ENCODE results near the gene IFT81. TPM values are rescaled to one million over a fixed set of nuclear protein-coding genes. Genes with fewer than 3 reads are reported as not detected.

The IFT81 gene
- total RNA-seq, 1 experiment from 2014 or later, result 9.0 TPM

DNA sequence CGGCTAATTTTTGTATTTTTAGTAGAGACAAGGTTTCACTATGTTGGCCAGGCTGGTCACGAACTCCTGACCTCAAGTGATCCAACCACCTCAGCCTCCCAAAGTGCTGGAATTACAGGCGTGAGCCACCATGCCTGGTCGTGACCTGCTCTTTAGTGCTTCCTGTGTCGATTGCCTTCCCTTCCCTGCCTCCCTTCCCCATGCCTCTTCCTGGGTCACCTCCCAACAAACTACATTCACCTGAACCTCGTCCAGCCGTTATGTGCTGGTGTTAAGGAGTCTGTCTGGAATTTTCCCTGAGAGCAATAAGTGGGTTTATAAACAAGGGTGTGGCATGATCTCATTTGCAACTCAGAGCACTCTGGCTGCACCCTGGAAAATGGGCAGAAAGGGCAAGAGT is 43.7 kb upstream of the IFT81 start:
- H3K27me3 ChIP-seq (ENCODE audit: insufficient read depth, low read length), result no peaks in the 10 kb centered on the region
- RAD21 ChIA-PET (ENCODE audit: low non-redundant PET in 1 of 2, low total read pairs in 2 of 2, uncharacterized antibody in 2 of 2, unreplicated experiment in 2 of 2), result no interaction called here
- CTCF ChIA-PET, result no interaction called here
- intact Hi-C loops (cut with micrococcal nuclease), result no loop called here
- no peak overlapping the region for H3K27ac ChIP-seq (ENCODE audit: low read depth, low read length)
- H3K4me1 ChIP-seq (ENCODE audit: control insufficient read depth in 1 of 2, insufficient read depth in 2 of 2, low read length in 2 of 2), result no peaks in the 10 kb centered on the region
- H3K36me3 ChIP-seq (ENCODE audit: control insufficient read depth in 1 of 2, insufficient read depth in 2 of 2, low read length in 2 of 2), result no peaks in the 10 kb centered on the region
- H4K20me1 ChIP-seq (ENCODE audit: insufficient read depth), result no peaks in the 10 kb centered on the region
- no peaks in the 10 kb centered on the region for H3K9me3 ChIP-seq (ENCODE audit: control insufficient read depth in 1 of 2, insufficient read depth in 1 of 2, low read depth in 1 of 2, low read length in 2 of 2)
- no peak overlapping the region for H2AFZ ChIP-seq (ENCODE audit: low read depth, low read length, poor library complexity, severe bottlenecking)
- no TSS peak for BruUV-seq (replicated peaks)
- no peak overlapping the region for H3K4me3 ChIP-seq (replicated peaks in 1 of 2; ENCODE audit: low read depth in 1 of 2, low read length in 2 of 2)
- POLR2A ChIA-PET, result no interaction called here
- TF ChIP-seq ELF1 (IDR thresholded peaks at IDR 0.05; ENCODE audit: borderline replicate concordance, low read depth) (no peak), EGR1 (IDR thresholded peaks at IDR 0.05; ENCODE audit: low read depth) (no peak), ZNF274 (IDR thresholded peaks at IDR 0.05; ENCODE audit: low read depth, low read length) (no peak), EZH2phosphoT487 (IDR thresholded peaks at IDR 0.05; ENCODE audit: borderline replicate concordance) (no peak), FOSL1 (IDR thresholded peaks at IDR 0.05; ENCODE audit: low read depth) (no peak), JUND (IDR thresholded peaks at IDR 0.05) (no peak)
- TF ChIP-seq, protein P1, sequence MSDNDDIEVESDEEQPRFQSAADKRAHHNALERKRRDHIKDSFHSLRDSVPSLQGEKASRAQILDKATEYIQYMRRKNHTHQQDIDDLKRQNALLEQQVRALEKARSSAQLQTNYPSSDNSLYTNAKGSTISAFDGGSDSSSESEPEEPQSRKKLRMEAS (IDR thresholded peaks at IDR 0.05), result no peak
- TF ChIP-seq, protein P2, sequence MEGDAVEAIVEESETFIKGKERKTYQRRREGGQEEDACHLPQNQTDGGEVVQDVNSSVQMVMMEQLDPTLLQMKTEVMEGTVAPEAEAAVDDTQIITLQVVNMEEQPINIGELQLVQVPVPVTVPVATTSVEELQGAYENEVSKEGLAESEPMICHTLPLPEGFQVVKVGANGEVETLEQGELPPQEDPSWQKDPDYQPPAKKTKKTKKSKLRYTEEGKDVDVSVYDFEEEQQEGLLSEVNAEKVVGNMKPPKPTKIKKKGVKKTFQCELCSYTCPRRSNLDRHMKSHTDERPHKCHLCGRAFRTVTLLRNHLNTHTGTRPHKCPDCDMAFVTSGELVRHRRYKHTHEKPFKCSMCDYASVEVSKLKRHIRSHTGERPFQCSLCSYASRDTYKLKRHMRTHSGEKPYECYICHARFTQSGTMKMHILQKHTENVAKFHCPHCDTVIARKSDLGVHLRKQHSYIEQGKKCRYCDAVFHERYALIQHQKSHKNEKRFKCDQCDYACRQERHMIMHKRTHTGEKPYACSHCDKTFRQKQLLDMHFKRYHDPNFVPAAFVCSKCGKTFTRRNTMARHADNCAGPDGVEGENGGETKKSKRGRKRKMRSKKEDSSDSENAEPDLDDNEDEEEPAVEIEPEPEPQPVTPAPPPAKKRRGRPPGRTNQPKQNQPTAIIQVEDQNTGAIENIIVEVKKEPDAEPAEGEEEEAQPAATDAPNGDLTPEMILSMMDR (IDR thresholded peaks at IDR 0.05 in 2 of 3, conservative IDR thresholded peaks at IDR 0.05 in 1 of 3; ENCODE audit: borderline replicate concordance in 1 of 3, insufficient read depth in 1 of 3, low read depth in 2 of 3, low read length in 2 of 3), result no peak
- TF ChIP-seq, protein P3, sequence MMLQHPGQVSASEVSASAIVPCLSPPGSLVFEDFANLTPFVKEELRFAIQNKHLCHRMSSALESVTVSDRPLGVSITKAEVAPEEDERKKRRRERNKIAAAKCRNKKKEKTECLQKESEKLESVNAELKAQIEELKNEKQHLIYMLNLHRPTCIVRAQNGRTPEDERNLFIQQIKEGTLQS (IDR thresholded peaks at IDR 0.05), result no peak
- ATAC-seq, result no peak
- H3K79me2 ChIP-seq (ENCODE audit: insufficient read depth, low read length), result no peaks in the 10 kb centered on the region
- no peak for DNase-seq (ENCODE audit: low read depth, low spot score)
- H3K9me2 ChIP-seq (ENCODE audit: insufficient read depth), result no peaks in the 10 kb centered on the region
- no peak overlapping the region for H3K9ac ChIP-seq (ENCODE audit: low read length)
- no peak overlapping the region for H3K4me2 ChIP-seq (ENCODE audit: low read length)

Measured in HCT116 (cell line).